DMS79 (cell line): Measurements from ENCODE around the gene VWA5B2.

Experiments
- DNase-seq: peaks from one replicate; lab custom pipeline; 2025; lab: John Stamatoyannopoulos, UW

VWA5B2 gene

DNA sequence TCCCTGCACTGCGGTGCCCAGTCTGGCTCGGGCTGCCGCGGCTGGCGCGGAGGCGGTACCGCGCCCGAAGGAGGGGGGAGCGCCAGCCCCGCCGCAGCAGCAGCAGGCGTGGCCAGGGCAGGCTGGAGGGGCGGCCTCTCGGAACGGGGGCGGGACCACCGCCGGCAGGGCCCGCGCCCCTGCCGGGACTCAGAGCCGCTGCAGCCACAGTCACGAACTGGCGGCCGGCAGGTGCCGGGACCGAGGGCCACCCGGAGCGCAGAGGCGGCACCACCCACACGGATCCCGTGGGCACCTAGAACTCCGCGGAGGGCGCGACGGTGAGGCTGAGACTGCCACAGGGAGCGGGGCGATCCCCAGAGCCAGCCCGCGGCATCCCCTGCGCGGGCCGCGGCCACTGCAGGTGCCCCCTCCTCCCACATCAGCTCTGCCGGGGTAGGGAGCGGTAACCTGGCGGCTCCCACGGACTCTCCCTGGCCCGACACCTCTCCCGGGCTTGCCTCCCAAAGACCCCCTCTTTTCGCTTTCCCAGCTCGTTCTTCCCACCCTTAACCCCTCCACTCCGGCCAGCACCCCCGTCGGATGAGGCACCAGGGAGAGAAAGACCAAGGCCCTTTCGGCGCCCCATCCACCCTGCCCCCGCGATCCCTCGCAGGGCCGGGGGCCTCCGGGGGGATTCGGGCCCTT is at the start of gene VWA5B2:
Gene VWA5B2 (plus strand): TSS at position 192 of the 687 bp plus-strand sequence. CDS start 944 bp downstream, outside the sequence.
- peak; percentile 24 for DNase-seq

DNA sequence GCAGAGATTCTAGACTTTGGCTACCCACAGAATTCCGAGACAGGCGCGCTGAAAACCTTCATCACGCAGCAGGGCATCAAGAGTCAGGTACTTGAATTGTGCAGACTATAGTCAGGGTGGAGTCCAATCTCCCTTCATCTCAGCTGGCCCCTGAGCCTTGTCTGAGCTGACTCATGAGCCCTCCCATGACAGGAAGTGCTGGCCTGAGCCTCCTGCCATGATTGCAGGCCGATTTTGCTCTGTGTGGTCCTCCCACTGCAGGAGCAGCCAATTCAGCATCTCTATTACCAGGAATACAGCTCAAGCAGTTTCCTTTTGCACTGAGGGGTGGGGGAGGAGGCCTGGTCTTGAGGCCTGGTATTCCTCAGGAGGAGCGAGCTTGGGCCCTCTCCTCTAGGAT is 49.2 kb upstream of the VWA5B2 start:
- no peak for DNase-seq

GRCh38 chr3:184181596-184181995 is 47.8 kb upstream of the VWA5B2 start:
- DNase-seq, result no peak

DNA sequence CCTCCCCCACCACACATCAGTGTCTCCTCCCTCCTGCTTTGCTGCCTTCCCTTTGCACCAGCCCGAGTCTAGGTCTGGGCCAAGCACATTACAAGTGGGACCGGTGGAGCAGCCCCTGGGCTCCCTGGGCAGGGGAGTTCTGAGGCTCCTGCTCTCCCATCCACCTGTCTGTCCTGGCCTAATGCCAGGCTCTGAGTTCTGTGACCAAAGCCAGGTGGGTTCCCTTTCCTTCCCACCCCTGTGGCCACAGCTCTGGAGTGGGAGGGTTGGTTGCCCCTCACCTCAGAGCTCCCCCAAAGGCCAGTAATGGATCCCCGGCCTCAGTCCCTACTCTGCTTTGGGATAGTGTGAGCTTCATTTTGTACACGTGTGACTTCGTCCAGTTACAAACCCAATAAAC is 45.7 kb upstream of the VWA5B2 start:
- DNase-seq, result no peak

GRCh38 chr3:184184546-184185230 is 44.7 kb upstream of the VWA5B2 start:
- DNase-seq, result no peak

GRCh38 chr3:184185461-184186183 is 43.8 kb upstream of the VWA5B2 start:
- DNase-seq, result peak; percentile 97

DNA sequence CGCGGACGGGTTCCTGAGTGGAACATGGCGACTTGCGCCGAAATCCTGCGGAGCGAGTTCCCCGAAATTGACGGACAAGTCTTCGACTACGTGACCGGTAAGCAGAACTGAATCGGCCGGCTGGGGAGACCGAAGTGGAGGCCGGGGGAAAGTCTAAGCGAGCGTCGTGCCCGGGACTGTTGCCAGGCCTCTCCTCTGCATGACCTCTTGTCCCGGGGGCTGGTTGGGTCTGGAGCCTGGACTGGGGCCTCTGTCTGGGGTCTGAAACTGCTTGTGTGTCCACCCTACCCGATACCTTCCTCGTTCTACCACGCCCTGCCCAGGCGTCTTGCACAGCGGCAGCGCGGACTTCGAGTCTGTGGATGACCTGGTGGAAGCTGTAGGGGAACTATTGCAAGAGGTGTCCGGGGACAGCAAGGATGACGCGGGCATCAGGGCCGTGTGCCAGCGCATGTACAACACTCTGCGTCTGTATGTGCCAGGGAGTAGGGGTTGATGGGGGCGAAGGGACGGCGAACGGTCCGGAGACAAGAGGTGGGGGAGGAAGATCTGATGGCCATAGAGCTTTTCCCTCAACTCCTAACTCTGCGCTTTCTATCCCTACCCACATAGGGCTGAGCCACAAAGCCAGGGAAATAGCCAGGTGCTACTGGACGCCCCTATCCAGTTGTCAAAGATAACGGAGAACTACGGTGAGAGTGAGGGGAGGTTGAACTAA is 43.0 kb upstream of the VWA5B2 start, which contains the start of gene ABCF3:
Gene ABCF3 (plus strand): TSS at position 16 of the 718 bp plus-strand sequence. CDS start 9 bp downstream, at position 25.
- DNase-seq, result no peak

DNA sequence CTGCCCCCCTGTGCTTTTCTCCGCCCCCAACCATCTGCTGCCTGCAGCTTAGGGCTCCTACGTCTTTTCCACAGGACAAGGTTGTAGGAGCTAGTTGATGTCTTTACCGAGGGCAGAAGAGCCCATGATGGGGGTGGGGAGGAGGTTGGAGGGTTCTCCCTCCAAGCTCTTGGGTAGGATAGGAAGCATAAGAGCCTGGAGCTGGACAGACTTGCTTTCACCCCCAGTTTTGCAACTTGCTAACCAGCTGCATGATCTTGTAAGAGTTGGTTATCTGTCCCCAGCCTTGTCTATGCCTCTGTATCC is 42.5 kb upstream of the VWA5B2 start:
- DNase-seq, result no peak

GRCh38 chr3:184188080-184188479 is 41.3 kb upstream of the VWA5B2 start:
- DNase-seq, result no peak

GRCh38 chr3:184189421-184189820 is 40.0 kb upstream of the VWA5B2 start:
- DNase-seq, result no peak

DNA sequence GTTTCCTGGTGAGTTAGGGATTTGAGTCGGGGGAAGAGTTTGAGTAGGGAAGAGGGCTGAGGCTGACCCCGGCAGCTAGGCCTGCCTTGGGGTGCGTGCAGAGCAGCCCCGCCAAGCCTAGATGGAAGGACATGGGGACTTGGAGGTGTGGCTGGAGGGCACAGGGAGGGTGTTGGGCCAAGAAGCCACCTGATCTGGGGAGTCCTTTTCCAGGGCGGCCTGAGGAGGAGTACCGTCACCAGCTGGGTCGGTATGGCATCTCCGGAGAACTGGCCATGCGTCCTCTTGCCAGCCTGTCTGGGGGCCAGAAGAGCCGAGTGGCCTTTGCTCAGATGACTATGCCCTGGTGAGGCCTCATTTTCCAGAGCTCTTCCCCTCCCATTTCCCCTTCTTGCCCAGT is 36.5 kb upstream of the VWA5B2 start:
- no peak for DNase-seq

DNA sequence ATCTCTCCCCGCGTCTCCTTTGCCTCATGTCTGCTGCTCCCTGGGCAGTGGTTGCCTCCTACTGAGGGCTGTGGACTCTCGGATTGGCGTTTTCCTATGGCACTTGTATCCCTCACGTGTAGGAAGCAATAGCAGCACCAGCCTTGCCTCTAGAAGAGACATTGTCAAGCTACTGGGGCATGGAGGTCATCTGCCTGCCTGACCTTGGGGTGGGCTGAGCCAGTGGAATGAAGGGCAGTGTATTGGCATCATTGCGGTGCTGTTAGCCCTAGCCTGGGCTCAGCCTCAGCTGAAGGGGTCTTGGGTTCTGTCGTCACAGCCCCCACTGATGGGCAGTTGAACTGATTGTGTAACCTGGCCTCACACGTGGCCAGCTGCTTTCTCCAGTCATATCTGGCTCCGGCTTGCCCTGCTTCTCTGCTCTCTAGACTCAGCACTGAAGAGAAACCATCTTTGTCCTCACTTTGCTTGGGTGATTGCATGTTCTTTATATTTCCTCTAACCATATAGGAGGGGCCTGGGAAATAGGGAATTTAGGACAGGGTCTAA is 35.3 kb upstream of the VWA5B2 start:
- no peak for DNase-seq

- DNase-seq, result no peak
These were observed 32.8 kb upstream of the VWA5B2 start for GRCh38 chr3:184196536-184196935.

GRCh38 chr3:184198509-184198908 is 30.9 kb upstream of the VWA5B2 start:
- no peak for DNase-seq

DNA sequence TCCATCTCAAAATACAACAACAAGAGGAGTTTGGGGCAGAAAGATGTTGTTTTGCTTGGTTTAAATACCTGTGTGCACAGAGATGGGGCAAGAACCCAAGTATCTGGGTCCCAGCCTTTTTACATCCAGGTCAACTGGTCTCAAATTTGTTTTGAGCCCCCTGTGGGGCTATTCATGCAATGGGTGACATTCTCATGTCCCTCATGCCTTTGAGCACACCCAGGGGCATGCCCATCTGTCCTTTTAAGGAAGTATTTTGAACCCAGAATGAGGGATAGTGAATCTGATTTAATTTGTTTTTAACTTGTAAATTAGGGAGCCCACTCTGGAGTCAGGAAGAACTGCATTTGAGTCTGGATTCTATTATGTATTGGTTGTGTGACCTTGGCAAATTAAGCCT is 28.6 kb upstream of the VWA5B2 start:
- no peak for DNase-seq

DNA sequence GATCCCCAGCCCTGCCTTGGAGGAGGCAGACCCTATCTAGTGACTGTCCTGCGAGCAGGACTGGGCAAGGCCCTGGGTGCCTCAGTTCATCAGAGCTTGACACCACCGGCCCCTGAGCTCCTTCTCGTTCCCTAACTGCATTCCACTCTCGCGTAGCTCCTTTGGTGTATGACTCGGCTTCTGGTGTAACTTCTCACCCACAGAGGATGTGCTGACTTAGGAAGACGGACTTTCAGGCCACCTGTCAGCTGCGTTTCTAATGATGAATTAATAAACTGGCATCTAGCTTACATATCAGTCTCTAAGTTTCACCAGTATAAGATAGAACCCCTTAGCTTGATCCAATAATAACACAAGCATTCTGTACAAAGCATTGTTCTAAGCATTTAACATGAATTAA is 25.9 kb upstream of the VWA5B2 start:
- no peak for DNase-seq

- no peak for DNase-seq
These were observed 20.1 kb upstream of the VWA5B2 start for GRCh38 chr3:184209146-184209923.

- DNase-seq, result no peak
These were observed 18.1 kb upstream of the VWA5B2 start for GRCh38 chr3:184211297-184211696.

- DNase-seq, result no peak
These were observed 17.7 kb upstream of the VWA5B2 start for GRCh38 chr3:184211718-184212117.

DNA sequence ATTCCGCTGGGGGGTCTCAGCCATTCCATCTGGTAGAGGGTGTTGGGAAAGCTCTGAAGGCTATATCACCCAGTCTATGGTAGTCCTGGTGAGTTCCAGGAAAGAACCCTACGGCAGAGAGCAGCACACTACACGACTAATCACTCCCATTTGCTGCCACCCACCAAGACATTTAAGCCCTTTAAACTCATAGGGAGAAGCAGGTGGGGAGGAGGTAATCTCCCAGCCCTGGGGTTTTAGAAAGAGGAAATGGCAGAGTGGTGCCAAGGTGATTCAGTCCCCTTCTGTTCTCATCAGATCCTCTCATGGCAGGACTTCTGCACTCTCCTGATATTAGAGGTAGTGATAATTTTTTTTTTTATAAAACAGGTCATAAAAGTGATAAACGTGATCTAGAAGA is 10.6 kb upstream of the VWA5B2 start:
- no peak for DNase-seq

DNA sequence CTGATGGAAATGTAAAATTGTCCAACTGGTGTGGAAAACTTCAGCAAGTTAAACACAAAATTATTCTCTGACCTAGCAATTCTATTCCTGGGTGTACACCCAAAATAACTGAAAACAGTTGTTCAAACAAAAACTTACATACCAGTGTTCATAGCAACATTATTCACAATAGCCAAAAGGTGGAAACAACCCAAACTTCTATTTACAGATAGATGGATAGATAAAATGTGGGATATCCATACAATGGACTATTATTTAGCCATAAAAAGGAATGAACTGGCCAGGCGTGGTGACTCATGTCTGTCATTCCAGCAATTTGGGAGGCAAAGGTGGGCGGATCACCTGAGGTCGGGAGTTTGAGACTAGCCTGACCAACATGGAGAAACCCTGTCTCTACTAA is 6.9 kb upstream of the VWA5B2 start:
- DNase-seq, result no peak
